SK-N-SH treated with all-trans-retinoic acid at 6 μM for 48 hours (cell line): ENCODE data around the gene TPMT.

Experiments
- CSDC2 ChIP-seq: fragments of 250-450 bp; sonication (Bioruptor Pico); IDR thresholded peaks from 2 replicates; pipeline ENCODE4 v1.5.0; 2020; ENCODE audit warnings: mild to moderate bottlenecking, moderate library complexity
- GLIS3 ChIP-seq: fragments of 250-450 bp; sonication (Bioruptor Pico); IDR thresholded peaks from 2 replicates; pipeline ENCODE4 v1.5.0; 2020; ENCODE audit warnings: mild to moderate bottlenecking, moderate library complexity
- ISL1 ChIP-seq: fragments of 250-450 bp; sonication (Bioruptor Pico); IDR thresholded peaks from 2 replicates; pipeline ENCODE4 v2.1.2; 2022; ENCODE audit warnings: mild to moderate bottlenecking, moderate library complexity
- RARB ChIP-seq: fragments of 250-450 bp; sonication (Bioruptor Pico); IDR thresholded peaks from 2 replicates; pipeline ENCODE4 v1.8.0; 2021; ENCODE audit warnings: mild to moderate bottlenecking, moderate library complexity
- ZFP30 ChIP-seq: fragments of 450-650 bp; formaldehyde crosslinking; IDR thresholded peaks from 2 replicates; pipeline ENCODE4 v1.5.0; 2022; ENCODE audit warnings: mild to moderate bottlenecking, moderate library complexity
- TF ChIP-seq, protein P1 (sequence below): fragments of 250-450 bp; sonication (Bioruptor Pico); IDR thresholded peaks from 2 replicates; pipeline ENCODE4 v1.8.0; 2020; ENCODE audit warnings: mild to moderate bottlenecking, moderate library complexity, borderline replicate concordance

DNA sequence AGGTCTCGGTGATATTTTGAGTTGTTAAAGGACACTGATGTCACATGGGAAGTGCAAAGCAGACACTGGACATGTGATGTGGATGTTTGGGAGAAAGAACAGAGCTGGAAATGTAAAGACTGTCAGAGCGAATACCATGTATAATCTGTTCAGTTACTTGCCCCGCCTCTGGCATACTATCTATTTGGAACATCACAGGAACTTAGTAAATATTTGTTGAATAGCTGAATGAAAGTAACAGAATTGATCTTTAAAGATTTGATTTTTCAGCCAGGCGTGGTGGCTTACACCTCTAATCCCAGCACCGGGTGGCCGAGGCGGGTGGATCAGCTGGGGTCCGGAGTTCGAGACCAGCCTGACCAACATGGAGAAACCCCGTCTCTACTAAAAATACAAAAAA is 18.6 kb downstream of the TPMT start:
- TF ChIP-seq GLIS3 (CRISPR knock-in tag) (no peak), ZFP30 (no peak), CSDC2 (CRISPR knock-in tag) (no peak), RARB (CRISPR knock-in tag) (no peak), ISL1 (CRISPR knock-in tag) (no peak)
- TF ChIP-seq, protein P1, sequence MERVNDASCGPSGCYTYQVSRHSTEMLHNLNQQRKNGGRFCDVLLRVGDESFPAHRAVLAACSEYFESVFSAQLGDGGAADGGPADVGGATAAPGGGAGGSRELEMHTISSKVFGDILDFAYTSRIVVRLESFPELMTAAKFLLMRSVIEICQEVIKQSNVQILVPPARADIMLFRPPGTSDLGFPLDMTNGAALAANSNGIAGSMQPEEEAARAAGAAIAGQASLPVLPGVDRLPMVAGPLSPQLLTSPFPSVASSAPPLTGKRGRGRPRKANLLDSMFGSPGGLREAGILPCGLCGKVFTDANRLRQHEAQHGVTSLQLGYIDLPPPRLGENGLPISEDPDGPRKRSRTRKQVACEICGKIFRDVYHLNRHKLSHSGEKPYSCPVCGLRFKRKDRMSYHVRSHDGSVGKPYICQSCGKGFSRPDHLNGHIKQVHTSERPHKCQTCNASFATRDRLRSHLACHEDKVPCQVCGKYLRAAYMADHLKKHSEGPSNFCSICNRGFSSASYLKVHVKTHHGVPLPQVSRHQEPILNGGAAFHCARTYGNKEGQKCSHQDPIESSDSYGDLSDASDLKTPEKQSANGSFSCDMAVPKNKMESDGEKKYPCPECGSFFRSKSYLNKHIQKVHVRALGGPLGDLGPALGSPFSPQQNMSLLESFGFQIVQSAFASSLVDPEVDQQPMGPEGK (CRISPR knock-in tag), result no peak
